C4-2B (cell line): ENCODE data around the gene CDK12.

Experiments used
- ZFX ChIP-seq: fragments of 450-650 bp; IDR thresholded peaks from 2 replicates; pipeline ENCODE4 v1.6.1; 2017
- TF ChIP-seq, protein P1 (sequence below): fragments of 450-650 bp; conservative IDR thresholded peaks from 2 replicates; pipeline ENCODE4 v1.5.1; 2017; ENCODE audit warnings: mild to moderate bottlenecking

GRCh38 chr17:39551879-39552278 lies 90.6 kb downstream of the CDK12 start:
- TF ChIP-seq, protein P1, sequence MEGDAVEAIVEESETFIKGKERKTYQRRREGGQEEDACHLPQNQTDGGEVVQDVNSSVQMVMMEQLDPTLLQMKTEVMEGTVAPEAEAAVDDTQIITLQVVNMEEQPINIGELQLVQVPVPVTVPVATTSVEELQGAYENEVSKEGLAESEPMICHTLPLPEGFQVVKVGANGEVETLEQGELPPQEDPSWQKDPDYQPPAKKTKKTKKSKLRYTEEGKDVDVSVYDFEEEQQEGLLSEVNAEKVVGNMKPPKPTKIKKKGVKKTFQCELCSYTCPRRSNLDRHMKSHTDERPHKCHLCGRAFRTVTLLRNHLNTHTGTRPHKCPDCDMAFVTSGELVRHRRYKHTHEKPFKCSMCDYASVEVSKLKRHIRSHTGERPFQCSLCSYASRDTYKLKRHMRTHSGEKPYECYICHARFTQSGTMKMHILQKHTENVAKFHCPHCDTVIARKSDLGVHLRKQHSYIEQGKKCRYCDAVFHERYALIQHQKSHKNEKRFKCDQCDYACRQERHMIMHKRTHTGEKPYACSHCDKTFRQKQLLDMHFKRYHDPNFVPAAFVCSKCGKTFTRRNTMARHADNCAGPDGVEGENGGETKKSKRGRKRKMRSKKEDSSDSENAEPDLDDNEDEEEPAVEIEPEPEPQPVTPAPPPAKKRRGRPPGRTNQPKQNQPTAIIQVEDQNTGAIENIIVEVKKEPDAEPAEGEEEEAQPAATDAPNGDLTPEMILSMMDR: no peak
- TF ChIP-seq ZFX: no peak
